Daoy (cell line): ENCODE measurements around the gene HFE. TPM values are rescaled to one million over a fixed set of nuclear protein-coding genes. Genes with fewer than 3 reads are reported as not detected.
A peak's percentile ranks its signal among the peaks of the same experiment; 100 is the strongest.
"Not testable (repeated sequence)": the region's sequence is repeated elsewhere in the genome, so short reads cannot be mapped to it uniquely, and the experiment has no call there.

Experiments used
- DNase-seq: peaks from one replicate; pipeline ENCODE4 v3.0.0-alpha.2; 2015; ENCODE audit warnings: low read depth
- total RNA-seq: library from RNA; depleted of rRNA; stranded (reverse); fragments of >200 nt; shearing (Covaris generic); gene quantifications from 2 replicates; pipeline ENCODE4 v1.2.3, GENCODE V29; 2014

The HFE gene
- total RNA-seq, 1 experiment from 2014 or later: 2.0 TPM

GRCh38 chr6:26058477-26059033, 28.7 kb upstream of the HFE start:
- DNase-seq: not testable (repeated sequence)

GRCh38 chr6:26059941-26060340, 27.3 kb upstream of the HFE start:
- no peak for DNase-seq

- peak; percentile 45 for DNase-seq
Observed at GRCh38 chr6:26064619-26065257, 22.5 kb upstream of the HFE start.

GRCh38 chr6:26065952-26066380, 21.3 kb upstream of the HFE start:
- peak; percentile 84 for DNase-seq

GRCh38 chr6:26067367-26067766, 19.9 kb upstream of the HFE start:
- DNase-seq: no peak

GRCh38 chr6:26068036-26068435, 19.2 kb upstream of the HFE start:
- DNase-seq: no peak

- DNase-seq: peak; percentile 23
Observed at GRCh38 chr6:26071135-26071534, 16.1 kb upstream of the HFE start.

GRCh38 chr6:26075063-26075717, 12.0 kb upstream of the HFE start:
- no peak for DNase-seq

- not testable (repeated sequence) for DNase-seq
Observed at GRCh38 chr6:26078066-26078465, 9.2 kb upstream of the HFE start.

GRCh38 chr6:26081096-26081495, 6.1 kb upstream of the HFE start:
- DNase-seq: not testable (repeated sequence)

- DNase-seq: no peak
Observed at GRCh38 chr6:26086211-26086610, 1.0 kb upstream of the HFE start.

GRCh38 chr6:26088344-26088743, 1.1 kb downstream of the HFE start:
- peak; percentile 19 for DNase-seq

- no peak for DNase-seq
Observed at GRCh38 chr6:26089272-26089671, 2.0 kb downstream of the HFE start.

GRCh38 chr6:26092443-26092842, 5.2 kb downstream of the HFE start:
- DNase-seq: no peak

GRCh38 chr6:26094036-26094435, 6.8 kb downstream of the HFE start:
- DNase-seq: no peak

- DNase-seq: peak; percentile 68
Observed at GRCh38 chr6:26097268-26097875, 10.1 kb downstream of the HFE start.

- DNase-seq: peak; percentile 45
Observed at GRCh38 chr6:26103141-26103769, 16.0 kb downstream of the HFE start.

GRCh38 chr6:26103770-26104456, 16.7 kb downstream of the HFE start:
- peak; percentile 94 for DNase-seq

GRCh38 chr6:26104457-26105108, 17.4 kb downstream of the HFE start:
- peak; percentile 33 for DNase-seq

GRCh38 chr6:26105109-26105730, 18.0 kb downstream of the HFE start:
- no peak for DNase-seq

- no peak for DNase-seq
Observed at GRCh38 chr6:26105842-26106241, 18.6 kb downstream of the HFE start.
